GM18499 (cell line): ENCODE results near the gene KCNE3.

Experiments used
- ATAC-seq: cut with Tn5 transposase; IDR thresholded peaks from one replicate; pipeline ENCODE4 v1.9.1; 2021; ENCODE audit warnings: moderate number of reproducible peaks; ENCODE audit not compliant: insufficient read depth, unreplicated experiment

The KCNE3 gene

GRCh38 chr11:74466916-74467885 is at the start of gene KCNE3:
Gene KCNE3, minus strand, starts transcription at chr11:74467549. Its CDS starts 9,986 bp downstream, at chr11:74457563.
- ATAC-seq, result no peak

- ATAC-seq, result no peak
Measured at GRCh38 chr11:74507582-74507981, 40.2 kb upstream of the KCNE3 start.

- no peak for ATAC-seq
Measured at GRCh38 chr11:74506823-74507222, 39.5 kb upstream of the KCNE3 start.

- ATAC-seq, result no peak
Measured at GRCh38 chr11:74505911-74506310, 38.6 kb upstream of the KCNE3 start.

- ATAC-seq, result no peak
Measured at GRCh38 chr11:74504100-74504691, 36.8 kb upstream of the KCNE3 start.

GRCh38 chr11:74494916-74495315 is 27.6 kb upstream of the KCNE3 start:
- ATAC-seq, result no peak

GRCh38 chr11:74493791-74494630 is 26.7 kb upstream of the KCNE3 start:
- ATAC-seq, result no peak

- peak; percentile 62 for ATAC-seq
Measured at GRCh38 chr11:74492974-74493790, 25.8 kb upstream of the KCNE3 start, which contains the start of gene LIPT2. Gene LIPT2, minus strand, starts transcription at chr11:74493724. Its CDS starts 21 bp downstream, at chr11:74493703.

GRCh38 chr11:74492084-74492483 is 24.7 kb upstream of the KCNE3 start:
- ATAC-seq, result no peak

GRCh38 chr11:74490941-74491340 is 23.6 kb upstream of the KCNE3 start:
- ATAC-seq, result no peak

- no peak for ATAC-seq
Measured at GRCh38 chr11:74487875-74488274, 20.5 kb upstream of the KCNE3 start.

- ATAC-seq, result no peak
Measured at GRCh38 chr11:74485868-74486267, 18.5 kb upstream of the KCNE3 start.

GRCh38 chr11:74480688-74481417 is 13.5 kb upstream of the KCNE3 start:
- no peak for ATAC-seq

GRCh38 chr11:74479732-74480123 is 12.4 kb upstream of the KCNE3 start:
- ATAC-seq, result no peak

GRCh38 chr11:74478877-74479731 is 11.8 kb upstream of the KCNE3 start:
- ATAC-seq, result no peak

GRCh38 chr11:74476536-74476935 is 9.2 kb upstream of the KCNE3 start:
- no peak for ATAC-seq

GRCh38 chr11:74474316-74474715 is 7.0 kb upstream of the KCNE3 start:
- no peak for ATAC-seq
